ENCODE data around the gene SLC38A1.
"Not testable (repeated sequence)": the region's sequence is repeated elsewhere in the genome, so short reads cannot be mapped to it uniquely, and the experiment has no call there.

Gene SLC38A1

DNA sequence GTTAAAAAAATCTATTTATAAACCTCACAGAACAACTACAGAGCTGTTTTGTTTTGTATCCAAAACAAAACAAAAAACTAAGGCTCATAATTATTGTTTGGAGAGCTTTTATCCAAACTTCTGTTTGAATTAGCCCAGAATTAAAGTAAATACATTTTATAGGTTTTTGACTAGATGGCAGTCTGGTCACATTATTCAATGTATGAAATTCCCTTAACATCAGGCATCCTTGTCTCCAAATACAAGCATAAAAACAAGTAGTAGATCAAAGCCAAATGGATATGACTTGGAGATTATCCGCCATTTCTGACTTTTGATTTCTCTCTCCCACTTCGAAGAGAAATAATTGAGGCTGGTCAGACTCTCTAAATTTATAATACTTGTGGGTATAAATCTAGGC is 63.5 kb downstream of the SLC38A1 start:
- no peak for DNase-seq

DNA sequence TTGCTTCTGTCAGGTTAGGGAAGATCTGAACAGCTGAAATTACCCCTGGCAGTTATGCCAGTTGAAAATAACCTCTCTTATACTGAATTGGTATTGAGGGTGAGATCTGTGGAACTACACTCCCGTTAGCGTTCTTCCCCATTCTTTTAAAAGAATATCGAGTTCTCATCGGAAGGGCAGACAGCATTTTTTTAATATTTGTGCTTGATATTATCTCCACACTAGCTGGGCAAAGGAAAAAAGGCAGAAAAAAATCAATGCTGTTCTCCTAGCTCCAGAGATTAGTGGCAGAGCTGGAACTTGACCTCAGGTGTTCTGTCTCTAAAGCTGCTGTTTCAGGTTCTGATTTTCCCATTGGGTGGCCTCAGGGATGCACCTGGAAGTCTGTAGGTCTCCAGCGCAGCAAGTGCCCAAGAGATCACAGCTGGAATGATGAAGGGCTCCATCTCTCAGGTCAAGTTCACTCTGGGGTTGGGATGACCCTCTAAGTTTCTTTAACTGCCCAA is 67.5 kb downstream of the SLC38A1 start:
- no peak for DNase-seq

DNA sequence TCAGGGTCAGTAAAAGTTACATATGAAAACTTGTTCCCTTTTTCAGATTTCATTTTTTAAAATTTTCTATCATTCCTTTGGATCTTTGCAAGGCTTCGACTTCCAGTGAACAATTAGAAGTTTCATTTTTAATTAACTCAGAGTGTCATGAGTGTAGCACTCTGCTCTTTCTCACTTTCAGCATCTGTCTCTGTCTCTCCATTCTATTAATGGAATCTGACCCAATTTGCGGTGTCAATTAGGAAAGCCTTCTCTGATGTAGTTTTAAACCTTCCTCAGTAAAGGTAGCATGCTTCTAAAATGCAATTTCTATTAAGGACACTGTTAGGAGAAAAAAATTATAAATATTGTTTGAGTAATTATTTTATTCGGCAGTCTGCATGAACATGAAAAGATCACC is 68.3 kb downstream of the SLC38A1 start:
- no peak for DNase-seq

DNA sequence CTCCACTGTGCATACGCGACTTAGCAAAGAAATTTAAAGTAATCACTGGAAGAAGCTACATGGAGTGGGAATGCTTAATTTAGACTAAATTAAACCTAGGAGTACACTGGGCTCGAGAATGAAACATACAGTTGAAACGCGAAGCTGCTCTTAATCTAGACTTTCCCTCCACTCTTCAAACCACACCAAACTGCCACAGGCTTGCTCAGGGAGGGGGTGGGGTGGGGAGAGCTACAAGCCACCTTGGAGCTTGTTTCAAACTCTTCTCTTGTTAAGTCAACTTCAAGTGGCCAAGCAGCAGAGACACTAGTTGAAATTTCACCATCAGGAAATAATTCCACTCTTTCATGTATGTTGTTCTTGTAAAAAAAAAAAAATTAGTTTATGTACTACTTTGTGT is 69.9 kb downstream of the SLC38A1 start:
- no peak for DNase-seq

DNA sequence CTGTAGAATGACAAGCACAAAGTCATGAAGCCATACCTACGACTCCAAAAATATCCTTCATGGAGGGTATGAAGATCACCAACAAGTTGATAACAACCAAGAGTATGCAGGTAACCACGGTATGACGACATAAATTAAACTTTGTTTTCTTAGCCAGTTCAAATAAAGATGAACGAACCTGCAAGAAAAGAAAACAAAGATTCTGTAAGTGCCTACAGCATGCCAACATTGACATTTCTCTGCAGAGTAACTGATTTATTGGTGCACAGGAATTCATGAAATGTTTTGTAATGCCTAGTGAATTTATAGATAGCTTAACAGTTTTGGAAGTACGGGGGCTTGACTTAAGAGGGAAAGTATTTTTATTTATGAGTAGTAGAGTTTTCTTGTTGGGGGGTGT is 71.0 kb downstream of the SLC38A1 start:
- DNase-seq, result no peak

DNA sequence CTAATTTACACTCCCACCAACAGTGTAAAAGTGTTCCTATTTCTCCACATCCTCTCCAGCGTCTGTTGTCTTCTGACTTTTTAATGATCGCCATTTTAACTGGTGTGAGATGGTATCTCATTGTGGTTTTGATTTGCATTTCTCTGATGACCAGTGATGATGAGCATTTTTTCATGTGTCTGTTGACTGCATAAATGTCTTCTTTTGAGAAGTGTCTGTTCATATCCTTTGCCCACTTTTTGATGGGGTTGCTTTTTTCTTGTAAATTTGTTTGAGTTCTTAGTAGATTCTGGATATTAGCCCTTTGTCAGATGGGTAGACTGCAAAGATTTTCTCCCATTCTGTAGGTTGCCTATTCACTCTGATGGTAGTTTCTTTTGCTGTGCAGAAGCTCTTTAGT is 78.3 kb downstream of the SLC38A1 start:
- not testable (repeated sequence) for DNase-seq

DNA sequence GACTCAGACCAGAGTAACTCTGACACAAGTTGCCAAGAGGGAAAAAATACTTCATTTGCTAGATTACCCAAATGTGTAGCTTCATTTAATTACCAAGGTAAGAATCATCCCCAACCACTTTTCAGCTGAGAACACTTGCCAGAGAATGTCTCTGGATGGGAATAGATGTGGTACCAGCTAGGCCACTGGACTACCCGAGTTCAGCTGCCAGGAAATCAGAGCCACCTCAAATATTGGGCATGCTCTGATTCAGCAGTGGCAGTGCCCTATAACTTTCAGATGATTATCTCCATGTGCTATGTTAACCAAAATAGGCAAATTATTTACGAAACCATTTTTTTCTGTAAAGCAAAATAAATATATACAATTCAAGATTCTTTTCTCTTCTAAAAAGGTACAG is 80.7 kb downstream of the SLC38A1 start:
- no peak for DNase-seq

DNA sequence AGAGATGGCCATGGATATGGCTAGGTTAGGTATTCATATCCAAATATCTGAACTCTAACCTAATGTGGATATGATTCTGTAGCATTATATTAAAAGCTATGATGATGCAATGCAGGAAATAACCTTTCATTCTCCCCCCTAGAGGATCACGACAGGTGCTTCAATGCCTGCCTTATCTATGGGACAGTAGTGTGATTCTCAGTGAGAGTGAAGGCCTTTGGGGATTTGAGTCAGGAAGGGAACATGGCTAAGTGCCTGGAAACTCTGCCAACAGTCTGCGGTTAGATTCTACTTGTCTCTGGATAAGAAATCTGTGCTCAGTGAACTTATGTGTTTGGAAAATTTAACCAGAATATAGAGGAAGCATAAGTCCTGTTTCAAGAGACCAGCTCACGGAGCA is 81.8 kb downstream of the SLC38A1 start:
- no peak for DNase-seq

DNA sequence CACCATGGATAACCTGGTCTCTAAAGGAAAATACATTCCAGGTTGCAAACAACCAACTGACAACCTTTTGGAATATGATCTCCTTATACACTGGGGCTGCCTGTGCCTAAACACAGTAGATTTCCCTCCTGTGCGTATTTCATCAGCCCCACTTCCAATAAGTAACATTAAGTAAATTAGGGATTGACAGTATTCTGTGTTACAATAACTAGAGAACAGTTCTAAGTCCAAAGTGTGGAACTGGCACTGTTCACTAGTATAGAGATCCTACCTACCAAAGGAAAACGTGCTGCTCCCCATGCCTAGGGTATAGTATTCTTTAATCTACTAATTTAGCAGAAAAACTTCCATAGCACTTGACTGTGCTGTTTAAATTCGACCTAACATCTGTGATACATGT is 82.8 kb downstream of the SLC38A1 start:
- no peak for DNase-seq

DNA sequence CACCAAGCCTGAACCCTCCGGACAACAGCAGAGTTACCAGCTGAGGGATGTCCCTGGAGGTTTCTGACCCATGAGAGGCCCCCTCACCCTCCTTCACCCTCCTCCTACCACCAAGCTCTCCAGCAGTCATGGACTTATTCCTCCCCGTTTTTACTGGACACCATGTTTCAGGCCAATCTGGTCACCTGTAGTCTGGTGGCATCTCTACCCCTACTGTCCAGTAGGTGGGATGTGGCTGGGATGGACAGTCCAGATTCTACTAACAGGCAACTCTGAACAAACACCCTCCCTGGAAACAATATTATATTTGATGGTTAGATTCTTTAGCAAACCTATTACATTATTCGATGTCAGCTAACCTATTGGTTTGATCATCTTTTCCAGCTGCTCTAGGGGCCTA is 83.2 kb downstream of the SLC38A1 start:
- DNase-seq, result no peak

DNA sequence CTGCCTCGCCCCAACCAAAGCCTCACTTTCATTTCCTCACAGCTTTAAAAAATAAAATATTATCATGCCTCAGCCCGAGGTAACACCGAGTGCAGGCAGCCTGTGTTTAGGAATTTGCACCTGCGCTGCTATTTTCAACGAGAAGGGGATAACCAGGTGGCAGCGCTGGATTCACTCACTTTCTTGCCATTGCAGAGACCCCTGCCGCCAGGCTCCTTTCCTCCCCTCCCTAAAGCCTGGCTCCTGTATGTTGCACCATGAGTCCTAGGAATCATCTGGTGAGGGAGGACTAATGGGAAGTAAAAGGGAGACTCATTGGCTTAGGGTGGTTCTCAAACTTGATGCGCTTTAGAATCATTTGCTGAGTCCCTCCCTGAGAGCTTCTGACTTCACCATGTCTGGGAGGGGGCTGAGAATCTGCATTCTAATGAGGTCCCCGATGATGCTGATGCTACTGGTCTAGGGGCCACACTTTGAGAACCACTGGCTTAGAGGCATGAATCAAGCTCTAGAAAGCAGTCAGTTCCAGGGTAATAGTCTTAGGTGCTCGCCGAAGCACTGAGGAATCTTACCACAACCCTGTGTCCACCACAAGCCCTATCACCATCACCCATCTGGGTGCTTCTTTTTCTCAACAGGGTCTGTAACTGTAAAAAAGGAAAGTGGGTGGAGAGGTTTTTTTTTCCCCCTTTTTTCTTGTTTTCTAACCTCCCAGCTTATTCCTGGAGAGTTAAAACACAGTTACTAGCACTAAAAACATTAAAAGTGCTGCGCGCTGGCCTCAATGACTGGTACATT is 83.8 kb downstream of the SLC38A1 start:
- DNase-seq, result no peak

DNA sequence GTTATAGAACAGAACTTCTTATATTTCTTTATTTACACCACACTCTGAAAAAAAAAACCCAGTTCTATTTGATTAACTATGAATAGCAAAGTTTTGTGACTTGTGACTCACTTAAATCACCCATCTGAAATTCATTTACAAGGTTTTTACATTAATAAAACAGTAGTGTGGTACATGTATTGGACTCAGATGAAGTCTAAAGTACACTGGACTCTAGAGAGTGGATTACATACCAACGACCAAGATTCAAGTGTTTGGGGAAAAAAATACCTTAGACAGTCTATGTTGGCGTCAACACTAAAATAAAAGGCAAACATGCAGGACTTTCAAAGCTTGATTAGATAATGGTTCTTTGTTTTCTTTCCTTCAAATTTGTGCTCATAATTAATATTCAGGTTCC is 85.7 kb downstream of the SLC38A1 start:
- no peak for DNase-seq

DNA sequence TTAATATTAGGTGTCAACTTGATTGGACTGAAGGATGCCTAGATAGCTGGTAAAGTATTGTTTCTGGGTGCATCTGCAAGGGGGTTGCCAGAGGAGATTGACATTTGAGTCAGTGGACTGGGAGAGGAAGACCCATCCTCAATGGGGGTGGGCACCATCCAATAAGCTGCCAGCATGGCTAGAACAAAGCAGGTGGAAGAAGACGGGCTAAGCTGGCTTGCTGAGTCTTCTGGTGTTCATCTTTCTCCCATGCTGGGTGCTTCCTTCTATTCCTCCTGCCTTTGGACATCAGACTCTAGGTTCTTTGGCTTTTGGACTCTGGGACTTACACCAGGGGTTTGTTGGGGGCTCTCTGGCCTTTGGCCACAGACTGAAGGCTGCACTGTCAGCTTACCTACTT is 87.4 kb downstream of the SLC38A1 start:
- DNase-seq, result no peak

DNA sequence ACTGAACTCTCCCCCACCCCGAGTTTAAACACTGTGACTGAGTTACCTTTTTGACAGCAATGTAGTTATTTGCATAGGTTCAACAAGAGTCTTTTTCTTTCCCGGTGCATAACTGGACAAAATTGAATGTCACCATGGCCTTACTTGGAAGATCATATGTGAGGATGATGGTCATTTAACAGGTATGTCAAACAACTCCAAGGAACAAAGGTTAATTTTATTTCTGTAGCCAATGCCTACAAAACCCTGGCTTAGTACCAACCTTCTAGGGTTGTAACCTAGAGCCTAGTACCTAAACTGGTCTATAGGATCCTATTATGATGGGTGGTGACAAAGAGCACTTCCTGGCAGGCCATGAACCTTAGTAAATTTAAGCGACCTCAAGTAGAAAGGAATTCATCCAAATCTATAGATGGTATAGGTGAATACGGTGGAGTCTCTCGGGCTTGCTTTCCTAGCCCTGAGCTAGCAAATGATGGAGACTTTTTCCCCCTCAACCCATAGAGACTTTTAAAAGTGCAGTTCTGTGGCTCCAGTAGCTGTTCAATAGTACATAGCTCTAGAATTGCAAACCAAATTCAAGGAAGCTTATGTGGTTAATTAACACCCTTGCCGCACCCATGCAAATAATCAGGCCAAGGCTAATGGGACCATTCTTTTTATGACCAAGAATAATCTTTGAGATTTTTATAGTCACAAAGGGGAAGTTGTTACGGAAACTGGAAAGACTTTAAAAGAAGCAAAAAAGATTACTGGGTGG is 89.0 kb downstream of the SLC38A1 start:
- DNase-seq, result no peak

DNA sequence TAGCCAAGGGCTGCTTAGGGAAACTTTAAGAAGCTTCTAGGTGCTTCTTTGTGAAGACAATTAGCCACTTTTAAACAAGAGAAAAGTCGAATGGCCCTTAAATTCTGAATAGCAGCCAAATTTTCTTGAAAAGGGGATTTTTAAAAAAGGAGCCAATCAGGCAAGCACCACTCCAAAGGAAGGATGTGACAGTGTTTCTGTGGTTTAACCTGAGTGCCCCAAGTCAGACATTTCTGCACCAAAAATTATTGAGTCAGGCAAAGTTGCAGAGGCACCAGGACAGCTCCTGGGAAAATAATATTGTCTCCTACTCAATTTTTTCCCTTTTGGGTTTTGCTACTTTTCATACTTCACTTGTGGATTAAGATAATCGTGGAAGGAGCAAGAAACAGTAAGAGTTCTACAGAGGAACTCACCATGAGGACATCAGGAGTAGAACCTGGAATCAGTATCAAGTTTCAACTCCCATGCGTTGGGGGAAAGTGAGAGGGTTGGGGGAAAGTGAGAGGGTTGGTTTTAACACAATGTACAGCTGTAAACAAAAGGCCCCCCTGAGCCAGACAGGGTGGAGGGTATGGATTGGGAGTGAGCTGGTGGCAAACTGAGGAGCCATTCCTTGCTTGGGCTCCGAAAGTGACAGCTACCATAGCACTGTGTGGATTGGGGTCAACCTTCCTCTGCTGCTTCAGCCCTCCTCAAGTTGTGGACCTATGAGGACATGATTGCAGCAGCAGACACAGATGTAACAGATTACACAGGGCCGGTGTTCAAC is 90.8 kb downstream of the SLC38A1 start:
- no peak for DNase-seq

DNA sequence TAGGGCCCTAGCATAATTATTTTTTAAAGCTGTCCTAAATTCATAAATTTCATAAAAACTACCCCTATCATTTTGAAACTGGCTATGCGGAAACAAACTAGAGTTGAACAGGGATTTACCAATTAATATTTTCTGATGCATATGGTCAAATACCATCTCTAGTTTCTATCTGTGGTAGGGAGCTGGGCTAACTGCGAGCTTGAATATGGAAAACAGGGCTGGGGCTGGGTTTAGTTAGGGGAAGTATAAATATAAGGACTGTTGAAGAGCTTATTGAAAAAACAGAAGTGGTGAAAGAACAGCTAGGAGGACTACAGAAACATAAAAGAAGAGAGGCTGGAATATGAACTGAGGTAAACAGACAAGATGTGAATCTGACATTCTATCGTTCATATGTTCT is 91.8 kb downstream of the SLC38A1 start:
- peak in 1 of 2 donors; percentile 41 for DNase-seq

DNA sequence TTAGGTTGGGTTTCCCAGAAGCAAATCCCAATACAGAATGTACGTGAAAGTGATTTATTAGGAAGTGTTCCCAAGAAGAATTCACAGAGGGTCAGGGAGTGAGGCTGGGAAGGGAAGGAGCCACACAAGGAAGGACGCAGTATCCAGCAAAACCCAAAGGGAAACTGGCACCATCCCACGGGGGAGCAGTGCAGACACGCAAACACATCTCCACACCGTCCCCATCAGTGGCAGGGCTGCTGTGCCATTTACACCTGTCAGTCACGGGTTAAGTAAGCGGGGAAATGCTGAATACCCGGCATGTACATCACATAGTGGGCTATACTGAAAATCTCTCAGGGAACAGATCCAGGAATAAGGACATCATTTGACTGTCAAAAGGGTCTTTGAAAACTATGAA is 93.9 kb downstream of the SLC38A1 start:
- no peak for DNase-seq

DNA sequence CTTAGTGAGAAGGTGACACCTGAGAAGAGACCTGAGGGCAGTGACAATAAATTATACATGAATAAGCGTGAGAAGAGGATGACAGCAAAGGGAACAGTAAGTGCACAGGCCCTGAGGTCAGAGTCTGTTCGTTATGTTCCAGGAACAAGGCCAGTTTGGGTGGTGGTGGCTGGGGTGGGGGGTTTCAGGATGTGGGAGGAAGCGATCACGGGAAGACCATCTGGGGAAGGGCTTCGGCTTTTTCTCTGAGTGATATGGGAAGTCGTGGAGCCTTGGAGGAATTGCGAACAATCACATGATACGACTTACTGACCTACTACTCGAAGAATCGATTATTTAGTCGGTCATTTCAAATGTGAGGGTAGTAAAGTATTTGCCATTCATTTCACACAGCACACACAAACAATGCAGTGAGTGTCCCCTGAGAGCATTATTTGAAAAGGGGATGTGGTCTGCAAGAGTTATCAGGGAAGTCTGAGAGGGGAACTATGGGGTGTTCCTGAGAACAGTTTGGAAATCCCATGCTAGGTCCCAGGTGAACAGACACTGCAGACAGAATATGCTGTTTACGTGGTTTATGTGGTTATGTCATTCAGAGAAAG is 94.7 kb downstream of the SLC38A1 start:
- peak in 1 of 2 donors; percentile 17 for DNase-seq

DNA sequence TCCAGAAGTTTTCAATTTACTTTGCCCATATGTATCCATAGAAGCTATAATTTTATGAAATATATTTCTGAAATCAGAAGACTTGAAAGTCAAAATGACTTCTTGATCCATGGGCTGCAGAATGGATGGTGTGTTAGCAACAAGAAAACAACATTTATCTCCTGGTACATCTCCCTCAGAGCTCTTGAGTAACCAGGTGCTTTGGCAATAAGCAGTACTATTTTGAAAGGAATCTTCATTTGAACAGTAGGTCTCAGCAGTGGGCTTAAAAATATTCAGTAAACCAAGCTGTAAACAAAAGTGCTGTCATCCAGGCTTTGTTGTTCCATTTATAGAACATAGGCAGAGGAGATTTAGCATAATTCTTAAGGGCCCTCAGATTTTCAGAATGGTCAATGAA is 100.4 kb downstream of the SLC38A1 start:
- no peak for DNase-seq

DNA sequence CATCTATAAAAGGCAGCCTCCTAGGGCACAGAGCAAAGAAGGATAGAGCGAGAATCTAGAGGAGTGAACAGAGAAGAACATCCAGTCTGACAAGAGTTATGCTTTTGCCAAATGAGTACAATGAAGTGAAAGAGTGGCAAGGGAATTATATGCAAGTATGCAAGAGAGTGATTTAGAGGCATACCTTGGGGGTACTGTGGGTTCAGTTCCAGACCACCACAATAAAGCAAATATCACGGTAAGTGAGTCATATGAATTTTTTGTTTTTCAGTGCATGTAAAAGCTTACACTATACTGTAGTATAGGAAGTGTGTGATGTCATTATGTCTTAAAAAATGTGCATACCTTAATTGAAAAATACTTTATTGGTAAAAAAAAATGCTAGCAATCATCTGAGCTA is 101.4 kb downstream of the SLC38A1 start:
- no peak for DNase-seq

DNA sequence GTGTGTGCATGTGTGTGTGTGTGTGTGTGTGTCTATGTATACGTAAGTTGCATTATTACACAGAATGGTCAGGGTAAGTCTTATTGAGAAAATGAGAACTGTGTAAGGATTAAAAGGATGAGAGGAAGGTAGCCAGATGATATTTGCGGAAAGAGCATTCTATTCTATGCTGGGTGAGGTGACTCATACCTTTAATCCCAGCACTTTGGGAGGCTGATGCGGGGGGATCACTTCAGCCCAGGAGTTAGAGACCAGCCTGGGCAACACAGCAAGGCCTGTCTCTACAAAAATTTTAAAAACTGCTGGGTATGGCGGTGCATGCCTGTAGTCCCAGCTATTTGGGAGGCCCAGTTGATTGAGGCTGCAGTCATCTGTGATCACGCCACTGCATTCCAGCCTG is 103.7 kb downstream of the SLC38A1 start:
- DNase-seq, result no peak

DNA sequence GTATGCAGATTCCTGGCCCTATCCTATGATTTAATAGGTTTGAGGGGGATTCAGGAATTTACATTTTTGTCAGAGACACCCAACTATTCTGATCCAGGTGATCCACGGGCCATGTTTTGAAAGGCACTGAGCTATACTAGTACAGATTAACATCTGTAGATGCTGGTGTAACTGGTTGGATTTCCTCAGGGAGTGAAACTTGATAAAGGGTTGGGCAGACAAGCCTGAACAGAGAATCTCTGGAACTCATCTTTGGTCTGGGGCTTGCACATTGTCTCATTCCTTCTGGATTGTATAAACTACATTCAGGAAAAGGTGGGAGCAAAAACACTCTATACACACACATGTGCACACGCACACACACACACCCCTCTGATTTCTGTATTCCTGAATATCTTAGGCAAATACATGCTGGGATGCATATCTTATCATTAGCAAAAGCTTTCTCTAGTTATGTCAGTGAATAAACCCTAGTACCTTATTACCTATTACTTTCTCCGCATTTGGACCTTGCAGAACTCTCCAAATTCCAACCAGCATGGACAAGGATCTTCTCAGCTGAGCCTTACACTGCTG is 104.6 kb downstream of the SLC38A1 start:
- DNase-seq, result no peak
